CD14-positive monocyte (primary cell): ENCODE measurements around the gene CEND1. TPM values are rescaled to one million over a fixed set of nuclear protein-coding genes. Genes with fewer than 3 reads are reported as not detected.

Source experiments
- DNase-seq, 3 donors: peaks; one replicate each; pipeline ENCODE4 v3.0.0-alpha.2; 2011 to 2022
- H2AFZ ChIP-seq: 2 replicates; pipeline ENCODE4 v1.6.0; 2012; ENCODE audit warnings: mild to moderate bottlenecking, low read depth, low read length, inconsistent platforms; ENCODE audit not compliant: insufficient read depth, poor library complexity, severe bottlenecking
- H3K27ac ChIP-seq, 2 donors: 1 replicate in 1 of 2; 2 replicates in 1 of 2; pipeline ENCODE4 v1.5.1; 2012 to 2013; ENCODE audit warnings: low read length in 2 of 2, control low read depth in 1 of 2, inconsistent platforms in 1 of 2, low read depth in 1 of 2, mild to moderate bottlenecking in 1 of 2
- H3K27me3 ChIP-seq, 2 donors: one replicate each; pipeline versions ENCODE4 v1.6.0 to v1.6.1; 2011 to 2013; ENCODE audit warnings: low read length in 2 of 2; ENCODE audit not compliant: control insufficient read depth in 2 of 2, insufficient read depth in 2 of 2
- H3K36me3 ChIP-seq, 2 donors: replicated peaks in 1 of 2; 1 replicate in 1 of 2; 2 replicates in 1 of 2; pipeline versions ENCODE4 v1.5.1 to v1.6.1; 2012 to 2013; ENCODE audit warnings: low read length in 2 of 2, control low read depth in 1 of 2, inconsistent platforms in 1 of 2, mild to moderate bottlenecking in 1 of 2; ENCODE audit not compliant: insufficient read depth in 2 of 2, control insufficient read depth in 1 of 2
- H3K4me1 ChIP-seq, 2 donors: 1 replicate in 1 of 2; 2 replicates in 1 of 2; pipeline versions ENCODE4 v1.5.1 to v1.6.1; 2012 to 2013; ENCODE audit warnings: low read length in 2 of 2, control low read depth in 1 of 2, inconsistent platforms in 1 of 2, mild to moderate bottlenecking in 1 of 2, moderate library complexity in 1 of 2; ENCODE audit not compliant: insufficient read depth in 2 of 2, control insufficient read depth in 1 of 2
- H3K4me2 ChIP-seq: replicated peaks from 2 replicates; pipeline ENCODE3; 2012; ENCODE audit warnings: low read length, moderate library complexity, mild to moderate bottlenecking; ENCODE audit not compliant: poor library complexity, severe bottlenecking; ENCODE audit errors: extremely low read depth
- H3K4me3 ChIP-seq, 3 experiments: fragments of 200-600 bp in 1 of 3; sonication (generic) in 1 of 3; replicated peaks in 1 of 3; 1 replicate in 2 of 3; 2 replicates in 1 of 3; pipeline ENCODE4 v1.5.1; 2011 to 2013; ENCODE audit warnings: low read length in 3 of 3, mild to moderate bottlenecking in 3 of 3, control low read depth in 2 of 3, low read depth in 2 of 3, inconsistent platforms in 1 of 3, moderate library complexity in 1 of 3
- H3K79me2 ChIP-seq: 2 replicates; pipeline ENCODE4 v1.6.0; 2012; ENCODE audit warnings: mild to moderate bottlenecking, control low read depth, inconsistent platforms, low read length, moderate library complexity; ENCODE audit not compliant: insufficient read depth
- H3K9ac ChIP-seq: 2 replicates; pipeline ENCODE4 v1.6.0; 2017; ENCODE audit warnings: low read length, mild to moderate bottlenecking; ENCODE audit not compliant: insufficient read depth, poor library complexity, severe bottlenecking
- H3K9me3 ChIP-seq, 2 donors: replicated peaks in 1 of 2; 1 replicate in 1 of 2; 2 replicates in 1 of 2; pipeline versions ENCODE4 v1.5.1 to v1.6.1; 2012 to 2013; ENCODE audit warnings: low read length in 2 of 2, control low read depth in 1 of 2; ENCODE audit not compliant: control insufficient read depth in 1 of 2, insufficient read depth in 1 of 2
- H4K20me1 ChIP-seq: 2 replicates; pipeline ENCODE4 v1.6.0; 2012; ENCODE audit warnings: mild to moderate bottlenecking, low read length, control low read depth, moderate library complexity; ENCODE audit not compliant: insufficient read depth
- H3K27ac Mint-ChIP-seq, 7 donors: one replicate each; pipeline ENCODE4 v1.8.0; 2020; ENCODE audit warnings: mild to moderate bottlenecking in 7 of 7, mixed read lengths in 7 of 7, moderate library complexity in 6 of 7, inconsistent platforms in 2 of 7
- H3K27me3 Mint-ChIP-seq, 3 donors: one replicate each; pipeline ENCODE4 v1.8.0; 2021 to 2022; ENCODE audit warnings: low read depth in 3 of 3, mild to moderate bottlenecking in 3 of 3, mixed read lengths in 3 of 3, moderate library complexity in 3 of 3, inconsistent platforms in 1 of 3
- H3K36me3 Mint-ChIP-seq, 2 donors: one replicate each; pipeline ENCODE4 v1.8.0; 2020; ENCODE audit warnings: mixed read lengths in 2 of 2, inconsistent platforms in 1 of 2, mild to moderate bottlenecking in 1 of 2
- H3K4me1 Mint-ChIP-seq: one replicate; pipeline ENCODE4 v1.8.0; 2020; ENCODE audit warnings: mild to moderate bottlenecking, mixed read lengths
- H3K4me3 Mint-ChIP-seq, 2 donors: one replicate each; pipeline ENCODE4 v1.8.0; 2020; ENCODE audit warnings: mild to moderate bottlenecking in 2 of 2, mixed read lengths in 2 of 2, moderate library complexity in 1 of 2
- H3K9me3 Mint-ChIP-seq, 7 donors: one replicate each; pipeline ENCODE4 v1.8.0; 2020 to 2022; ENCODE audit warnings: mixed read lengths in 7 of 7, mild to moderate bottlenecking in 6 of 7, moderate library complexity in 6 of 7, inconsistent platforms in 2 of 7
- CTCF ChIP-seq: fragments of 200-600 bp; IDR thresholded peaks from one replicate; pipeline ENCODE4 v1.8.0; 2022; ENCODE audit warnings: antibody characterized with exemption, mild to moderate bottlenecking
- WGBS: methylation state at CpG from one replicate; pipeline ENCODE4 v1.1.5; 2013; ENCODE audit warnings: missing lambda C conversion rate; ENCODE audit not compliant: insufficient coverage; 5-methylcytosine and 5-hydroxymethylcytosine counted together
- intact Hi-C, 2 donors: fragments of 100-400 bp; cut with micrococcal nuclease; formaldehyde crosslinking; loops; one replicate each; pipeline versions ENCODE4 v1.15.0 to v1.15.1; 2023
- polyA plus RNA-seq, 3 donors: library from polyadenylated mRNA; depleted of rRNA in 1 of 3; unstranded in 2 of 3; stranded (reverse) in 1 of 3; fragments of 300-500 nt in 2 of 3; fragments of >200 nt in 1 of 3; fragmentation: Illumina TruSeq in 2 of 3; gene quantifications; 1 replicate in 2 of 3; 2 replicates in 1 of 3; pipeline ENCODE4 v1.2.3, GENCODE V29; 2012 to 2021

Gene CEND1
- polyA plus RNA-seq, 3 donors: not detected

GRCh38 chr11:811446-812245 lies 21.8 kb upstream of the CEND1 start:
- Mint-ChIP-seq H3K4me1 (peaks cover 33% of the 10 kb centered on the region), H3K27me3 (no peaks in the 10 kb centered on the region), H3K9me3 (peaks cover 0 to 2% (median 0%) of the 10 kb centered on the region in 7 donors), H3K4me3 (peak overlapping the region in 1 of 2 donors; percentile 93), H3K36me3 (peaks cover 22 to 30% of the 10 kb centered on the region in 2 donors), H3K27ac (peak overlapping the region in 4 of 7 donors; percentile 68 to 97 (median 91))
- TF ChIP-seq CTCF: no peak
- intact Hi-C loops: no loop called here
- no peak for DNase-seq
- Histone ChIP-seq H4K20me1 (peaks cover 40% of the 10 kb centered on the region), H3K36me3 (peaks cover 23 to 29% of the 10 kb centered on the region in 2 donors), H3K79me2 (peaks cover 45% of the 10 kb centered on the region), H3K9ac (no peak overlapping the region), H3K27me3 (no peaks in the 10 kb centered on the region), H3K4me2 (peak overlapping the region; percentile 96), H3K4me3 (peak overlapping the region in 1 of 3 experiments; percentile 96), H3K27ac (peak overlapping the region in 1 of 2 donors; percentile 17), H3K4me1 (peaks cover 24 to 30% of the 10 kb centered on the region in 2 donors), H3K9me3 (no peaks in the 10 kb centered on the region), H2AFZ (no peak overlapping the region)
- WGBS: 83% methylated on average over 13 of the region's 14 CpGs

- H3K27ac Mint-ChIP-seq: peak overlapping the region; percentile 84 to 100 (median 98)
- H3K9ac ChIP-seq: peak overlapping the region; percentile 91
- no peaks in the 10 kb centered on the region for H3K9me3 ChIP-seq
- H3K27ac ChIP-seq: peak overlapping the region; percentile 89 to 97
- intact Hi-C loops: no loop called here
- peak overlapping the region; percentile 93 to 95 for H3K4me3 Mint-ChIP-seq
- peaks cover 0 to 2% (median 0%) of the 10 kb centered on the region in 7 donors for H3K9me3 Mint-ChIP-seq
- peak overlapping the region; percentile 96 for H3K4me2 ChIP-seq
- H3K4me1 Mint-ChIP-seq: peaks cover 38% of the 10 kb centered on the region
- peak overlapping the region; percentile 83 for H2AFZ ChIP-seq
- DNase-seq: peak in 1 of 3 donors; percentile 41
- H4K20me1 ChIP-seq: peaks cover 40% of the 10 kb centered on the region
- H3K36me3 Mint-ChIP-seq: peaks cover 22 to 30% of the 10 kb centered on the region in 2 donors
- peaks cover 23 to 29% of the 10 kb centered on the region in 2 donors for H3K36me3 ChIP-seq
- H3K4me1 ChIP-seq: peaks cover 29 to 36% of the 10 kb centered on the region in 2 donors
- TF ChIP-seq CTCF: no peak
- no peaks in the 10 kb centered on the region for H3K27me3 Mint-ChIP-seq
- WGBS: 0% methylated on average over 51 of the region's 55 CpGs
- peaks cover 49% of the 10 kb centered on the region for H3K79me2 ChIP-seq
- peak overlapping the region; percentile 79 to 96 (median 91) for H3K4me3 ChIP-seq
- H3K27me3 ChIP-seq: no peaks in the 10 kb centered on the region
Observed at GRCh38 chr11:810040-810567, 20.2 kb upstream of the CEND1 start.
